Hematopoietic multipotent progenitor cell treated with erythropoietin and hydrocortisone succinate and interleukin-3 and kit ligand, for 17 days (in vitro differentiated cells): ENCODE data around the gene FOXL2NB.
"Not testable (repeated sequence)": the region's sequence is repeated elsewhere in the genome, so short reads cannot be mapped to it uniquely, and the experiment has no call there.

Experiments
- DNase-seq: peaks from one replicate; pipeline ENCODE4 v3.0.0-alpha.2; 2015; ENCODE audit warnings: low spot score

FOXL2NB gene

DNA sequence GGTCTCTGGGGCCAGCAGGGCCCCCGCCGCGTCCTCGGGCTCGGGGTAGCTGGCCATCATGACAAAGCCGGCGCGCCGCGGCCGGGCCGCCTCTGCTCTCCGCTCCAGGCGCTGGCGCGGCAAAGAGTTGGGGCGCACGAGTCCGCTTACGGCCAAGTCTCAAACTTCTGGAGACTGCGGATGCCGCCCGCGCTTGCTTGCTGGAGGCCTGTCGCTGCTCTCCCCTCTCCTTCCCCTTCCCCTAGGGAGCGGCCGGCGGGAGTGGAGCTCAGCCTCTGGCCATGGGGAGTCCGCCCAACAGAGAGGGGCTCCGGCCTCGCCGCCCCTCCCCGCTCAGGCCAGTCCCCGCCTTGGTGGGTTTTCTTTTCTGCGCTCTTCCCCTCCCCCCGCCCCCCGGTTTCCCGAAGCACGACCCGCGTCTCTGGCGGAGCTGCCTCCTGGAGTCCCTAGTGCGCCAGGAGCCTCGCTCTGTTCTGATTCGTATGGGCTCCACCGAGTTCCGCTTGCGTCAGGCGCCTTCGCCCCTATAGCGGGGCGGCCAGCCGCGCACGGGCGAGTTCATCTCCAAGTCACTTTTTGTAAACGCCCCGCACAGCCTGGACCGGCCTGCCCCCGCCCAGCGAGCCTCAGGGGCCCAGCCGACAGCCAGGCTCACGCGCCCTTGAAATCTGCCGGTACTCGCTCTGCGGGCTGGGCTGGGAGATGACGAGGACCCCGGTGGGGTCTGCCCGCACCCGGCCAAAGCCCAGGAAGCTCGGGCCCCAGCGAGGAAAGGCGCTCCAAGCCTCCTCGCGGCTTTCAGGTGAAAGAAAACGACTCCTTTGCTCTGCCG, at the start of gene FOXL2NB, which contains the start of gene FOXL2:
Gene FOXL2NB, plus strand, starts transcription at position 555 of the 832 bp plus-strand sequence. Its CDS starts 148 bp downstream, at position 703.
Gene FOXL2, minus strand, starts transcription at position 475 of the 832 bp plus-strand sequence. Its CDS starts 415 bp downstream, at position 60.
- DNase-seq = no peak

DNA sequence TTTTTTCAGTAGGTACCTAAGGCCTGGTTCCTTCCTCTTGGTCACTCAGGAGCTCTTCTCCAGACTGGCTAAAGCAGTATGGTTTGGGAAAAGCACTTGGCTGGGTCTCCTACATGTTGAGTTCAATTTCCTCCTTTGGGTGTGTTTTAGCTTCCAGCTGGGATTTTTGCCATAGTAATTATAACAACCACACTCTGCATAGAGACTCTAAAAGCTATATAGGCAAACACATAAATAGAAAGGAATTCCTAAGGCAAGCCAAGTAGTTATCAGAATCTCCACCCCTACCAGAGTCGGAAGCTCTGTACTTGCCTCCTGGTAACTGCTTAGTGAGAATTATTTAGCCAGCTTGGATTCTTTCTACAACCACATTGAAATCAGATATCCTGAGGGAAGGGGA, 48.7 kb upstream of the FOXL2NB start:
- no peak for DNase-seq

DNA sequence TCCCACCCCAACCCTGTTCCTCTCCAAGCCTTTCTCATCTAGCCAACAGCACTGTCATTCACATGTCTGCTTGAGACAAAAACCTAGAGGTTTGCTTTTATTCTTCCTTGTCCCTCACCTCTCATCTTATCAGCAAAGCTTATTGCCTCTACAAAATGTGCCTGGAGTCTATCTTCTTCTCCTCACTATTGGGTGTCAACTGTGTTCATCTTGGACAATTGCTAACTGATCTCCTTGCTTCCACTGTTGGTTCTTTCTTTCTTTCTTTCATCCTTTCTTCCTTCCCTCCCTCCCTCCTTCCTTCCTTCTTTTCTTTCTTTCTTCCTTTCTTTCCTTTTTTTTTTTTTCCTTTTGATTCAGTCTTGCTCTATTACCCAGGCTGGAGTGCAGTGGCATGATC, 48.3 kb upstream of the FOXL2NB start:
- no peak for DNase-seq

DNA sequence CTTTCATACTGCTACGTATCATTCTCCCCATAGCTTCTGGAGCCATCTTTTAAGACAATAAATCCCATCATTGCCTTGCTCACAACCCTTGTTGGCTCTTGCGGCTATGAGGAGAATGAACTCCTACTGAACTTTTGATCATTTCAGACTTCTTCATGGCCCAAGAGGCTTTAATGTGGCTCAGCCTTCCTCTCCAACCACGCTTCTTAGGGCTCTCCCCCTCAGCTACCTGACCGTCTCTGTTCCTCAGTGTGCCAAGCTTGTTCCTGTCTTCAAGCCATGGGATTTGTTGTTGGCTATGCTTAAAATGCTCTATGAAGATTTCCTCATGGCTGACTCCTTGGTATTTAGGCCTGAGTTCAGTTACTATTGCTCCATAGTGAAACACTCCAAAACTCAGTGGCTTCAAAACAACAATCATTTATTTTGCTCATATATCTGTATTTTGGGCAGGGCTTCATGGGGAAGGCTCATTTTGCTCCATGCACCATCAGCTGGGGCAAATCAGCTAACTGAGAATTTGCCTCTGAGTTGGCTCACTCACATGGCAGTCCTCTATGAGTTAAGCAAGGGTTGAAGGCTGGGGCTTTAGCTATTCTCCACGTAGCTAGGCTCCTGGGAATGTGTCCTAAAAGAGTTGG, 47.5 kb upstream of the FOXL2NB start:
- no peak for DNase-seq

DNA sequence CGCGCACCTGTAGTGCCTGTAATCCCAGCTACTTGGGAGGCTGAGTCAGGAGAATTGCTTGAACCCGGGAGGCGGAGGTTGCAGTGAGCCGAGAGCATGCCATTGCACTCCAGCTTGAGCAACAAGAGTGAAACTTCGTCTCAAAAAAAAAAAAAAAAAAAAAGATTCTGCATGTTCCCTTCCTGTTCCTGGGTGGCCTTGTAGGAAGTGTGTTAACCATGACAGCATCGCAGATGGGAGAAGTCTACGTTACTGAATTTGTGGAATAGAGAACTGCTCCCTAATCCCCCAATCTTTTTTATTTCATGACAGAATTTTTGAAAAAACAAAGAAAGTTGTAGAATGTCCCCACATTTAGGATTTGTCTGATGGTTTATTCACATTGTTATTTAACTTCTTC, 45.5 kb upstream of the FOXL2NB start:
- no peak for DNase-seq

DNA sequence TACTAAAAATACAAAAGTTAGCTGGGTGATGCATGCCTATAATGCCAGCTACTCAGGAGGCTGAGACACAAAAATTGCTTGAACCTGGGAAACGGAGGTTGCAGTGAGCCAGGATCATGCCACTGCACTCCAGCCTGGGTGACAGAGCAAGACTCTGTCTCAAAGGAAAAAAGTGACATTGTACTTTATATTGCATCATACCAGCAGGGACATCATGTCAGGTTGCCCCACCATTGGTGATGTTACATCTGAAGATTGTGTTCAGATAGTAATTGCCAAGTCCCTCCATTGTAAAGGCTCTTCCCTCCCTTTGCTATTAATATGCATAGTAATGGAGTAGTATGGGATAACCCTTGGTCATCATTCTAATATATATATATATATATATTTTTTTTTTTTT, 44.8 kb upstream of the FOXL2NB start:
- DNase-seq = no peak

DNA sequence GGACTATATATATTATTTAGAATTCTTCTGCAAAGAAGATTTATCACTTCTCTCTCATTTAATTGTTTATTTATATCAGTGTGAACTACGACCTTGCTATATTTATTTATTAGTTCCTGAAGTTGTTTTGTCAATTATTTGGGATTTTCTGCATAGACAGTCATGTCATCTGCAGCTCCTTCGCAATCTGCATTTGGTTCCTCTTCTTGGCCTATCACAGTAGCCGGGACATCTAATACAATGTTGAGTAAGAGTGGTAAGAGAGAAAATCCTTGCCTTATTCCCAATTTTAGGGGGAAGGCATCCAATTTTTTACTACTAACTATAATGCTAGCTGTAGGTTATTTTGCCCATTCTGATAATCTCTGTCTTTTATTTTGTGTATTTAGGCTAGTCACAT, 39.5 kb upstream of the FOXL2NB start:
- DNase-seq = no peak

DNA sequence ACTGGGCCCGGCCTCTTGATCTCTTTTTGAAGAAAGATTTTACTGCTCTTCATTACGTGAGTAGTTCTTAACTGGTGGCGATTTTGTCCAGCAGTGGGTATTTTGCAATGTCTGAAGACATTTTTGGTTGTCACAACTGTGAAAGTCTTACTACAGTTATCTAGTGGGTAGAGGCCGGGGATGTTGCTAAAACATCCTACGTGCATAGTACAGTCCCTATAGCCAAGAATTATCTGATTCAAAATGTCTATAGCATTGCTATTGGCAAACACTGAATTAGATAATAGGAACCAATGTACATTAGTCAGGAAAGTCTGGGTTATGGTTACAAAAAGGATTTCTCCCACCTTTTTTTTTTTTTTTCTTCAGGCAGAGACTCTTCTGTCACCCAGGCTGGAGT, 38.2 kb upstream of the FOXL2NB start:
- DNase-seq = no peak

DNA sequence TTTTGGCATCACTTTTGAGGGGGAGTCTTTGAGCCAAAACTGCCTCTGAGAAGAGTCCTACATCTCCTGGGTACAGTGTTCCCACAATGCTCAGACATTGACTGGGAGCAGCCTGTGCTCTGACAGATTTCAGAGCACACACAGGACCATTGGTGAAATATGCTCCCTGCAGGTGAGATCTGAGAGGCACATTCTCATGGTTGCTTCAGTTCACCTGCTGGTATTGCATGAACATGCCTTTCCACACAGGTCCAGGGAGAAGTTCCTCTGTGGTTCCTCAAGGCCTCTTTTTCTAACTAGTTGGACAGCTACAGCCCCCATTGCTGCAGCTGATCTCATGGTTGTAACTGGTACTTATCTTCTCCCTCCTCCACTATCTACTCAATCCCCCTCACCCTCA, 37.1 kb upstream of the FOXL2NB start:
- no peak for DNase-seq

DNA sequence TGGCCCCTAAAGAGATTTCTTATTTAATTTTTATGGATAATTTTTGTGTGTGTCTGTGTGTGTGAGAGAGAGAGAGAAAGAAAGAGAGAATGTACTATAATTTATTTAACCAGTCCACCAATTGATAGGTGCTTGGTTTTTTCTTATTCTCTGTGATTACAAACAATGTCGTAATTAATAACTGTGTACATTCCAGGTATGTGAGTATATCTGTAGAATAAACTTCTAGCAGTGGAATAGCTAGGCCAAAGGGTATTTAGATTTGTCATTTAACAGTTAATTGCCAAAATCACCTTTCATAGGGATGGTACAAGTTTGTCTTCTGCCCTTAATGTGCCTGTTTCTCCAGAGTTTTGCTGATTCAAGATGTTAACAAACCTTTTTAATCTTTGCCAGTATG, 35.4 kb upstream of the FOXL2NB start:
- no peak for DNase-seq

DNA sequence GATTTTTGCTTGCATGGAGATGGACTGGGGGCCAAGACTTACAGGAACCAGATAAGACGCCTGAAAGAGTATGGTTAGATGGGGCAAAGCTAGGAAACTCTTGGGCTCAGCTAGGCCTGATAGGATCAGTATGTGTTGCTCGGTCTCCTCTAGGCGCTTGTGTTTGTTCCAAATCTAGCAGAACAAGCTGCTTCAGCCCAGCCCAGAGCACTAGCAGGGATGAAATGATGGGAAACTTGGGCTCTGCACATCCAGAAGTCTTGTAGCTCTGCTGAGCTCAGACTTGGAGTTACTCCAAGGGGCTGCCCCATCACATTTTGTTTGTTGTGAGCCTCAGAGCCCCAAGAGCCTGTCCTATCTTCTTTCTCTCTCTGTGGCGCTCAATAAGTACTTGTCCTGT, 34.8 kb upstream of the FOXL2NB start:
- DNase-seq = no peak

DNA sequence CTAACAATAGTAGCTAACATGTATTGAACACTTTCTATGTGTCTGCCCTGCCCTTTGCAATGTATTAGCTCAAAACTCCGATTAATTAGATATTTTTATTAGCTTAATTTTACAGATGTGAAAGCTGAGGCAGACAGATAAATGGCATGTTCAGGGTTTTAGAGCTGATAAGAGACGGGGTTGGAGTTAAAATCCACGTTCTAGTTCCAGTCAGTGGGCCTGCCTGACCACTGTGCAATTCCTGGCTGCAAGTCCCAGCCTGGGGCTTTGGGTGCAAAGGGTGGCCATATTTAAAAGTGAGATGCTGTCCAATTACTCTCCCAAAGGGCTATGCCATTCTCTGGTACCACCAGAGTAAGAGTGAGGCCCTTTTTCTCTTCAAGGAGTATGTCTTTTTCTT, 33.3 kb upstream of the FOXL2NB start:
- DNase-seq = no peak

DNA sequence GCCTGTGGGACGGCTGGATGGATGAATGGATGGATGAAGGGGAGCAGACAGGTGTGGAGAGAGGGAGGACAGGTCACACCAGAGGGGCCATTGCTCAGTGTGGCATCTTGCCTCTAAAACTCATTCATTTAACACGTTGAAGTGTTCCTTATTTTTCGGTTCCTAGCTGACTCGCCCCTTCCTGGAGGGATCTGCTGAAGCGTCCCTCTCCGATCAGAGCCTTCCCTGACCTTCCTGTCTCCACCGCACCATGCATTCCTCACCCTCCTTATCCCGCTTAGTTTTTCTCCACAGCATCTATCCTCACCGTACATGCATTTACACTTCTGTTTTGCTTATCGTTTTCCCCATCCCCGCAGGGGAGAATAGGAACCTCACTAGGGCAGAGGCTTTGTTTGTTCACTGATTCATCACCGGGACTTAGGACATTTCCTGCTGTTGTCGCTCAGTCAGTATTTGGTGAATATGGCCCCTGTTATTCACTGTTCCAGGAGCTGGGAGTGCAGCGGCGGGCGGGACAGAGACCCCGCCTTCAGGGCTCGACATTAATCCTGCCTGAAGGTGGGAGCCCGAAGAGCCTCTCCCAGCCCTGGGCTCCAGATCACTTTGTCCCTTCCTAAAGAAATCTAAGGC, 32.0 kb upstream of the FOXL2NB start:
- DNase-seq = no peak

DNA sequence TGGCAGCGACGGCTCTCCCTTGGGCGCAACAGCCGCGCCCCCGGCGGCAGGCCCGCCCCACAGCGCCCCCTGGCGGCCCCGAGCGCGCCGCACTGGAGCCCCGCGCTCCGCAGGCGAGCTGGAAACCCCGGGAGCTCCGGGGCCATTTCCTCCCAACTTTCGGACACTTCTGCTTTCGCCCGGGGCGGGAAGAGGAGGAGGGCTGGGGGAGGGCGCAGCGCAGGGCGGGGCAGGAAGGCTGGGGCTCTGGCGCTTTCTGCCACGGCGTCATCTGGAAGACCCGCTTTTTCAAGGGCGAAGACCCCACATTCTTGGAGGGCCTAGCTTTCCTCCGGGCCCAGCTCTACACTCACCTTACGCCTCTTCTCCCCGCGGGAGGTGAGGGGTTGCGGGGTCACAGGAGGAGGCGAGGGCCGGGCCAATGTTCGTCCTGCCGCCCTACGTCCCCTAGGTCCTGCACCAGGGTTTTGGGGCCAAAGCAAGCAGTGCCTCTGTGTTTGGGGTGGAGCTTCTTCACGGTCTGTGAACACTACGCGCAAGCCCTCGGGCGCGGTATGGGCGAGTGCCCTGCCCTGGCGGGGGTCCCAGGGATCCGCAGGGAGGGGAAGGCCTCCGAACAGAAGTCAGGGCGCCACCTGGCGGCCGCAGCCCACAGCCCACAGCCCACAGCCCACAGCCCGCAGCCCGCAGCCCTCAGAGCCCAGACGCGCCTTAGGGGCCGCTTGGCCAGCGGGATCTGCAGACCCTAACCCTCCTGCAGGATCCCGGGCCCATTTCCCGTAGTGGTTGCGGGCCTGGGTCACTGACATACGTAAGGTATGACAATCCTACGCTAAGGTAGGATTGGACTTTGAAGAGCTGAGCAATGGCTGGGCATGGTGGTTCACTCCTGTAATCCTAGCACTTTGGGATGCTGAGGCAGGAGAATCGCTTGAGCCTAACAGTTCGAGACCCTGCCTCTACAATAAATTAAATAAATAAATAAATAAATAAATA, 31.2 kb upstream of the FOXL2NB start:
- peak; percentile 78 for DNase-seq

DNA sequence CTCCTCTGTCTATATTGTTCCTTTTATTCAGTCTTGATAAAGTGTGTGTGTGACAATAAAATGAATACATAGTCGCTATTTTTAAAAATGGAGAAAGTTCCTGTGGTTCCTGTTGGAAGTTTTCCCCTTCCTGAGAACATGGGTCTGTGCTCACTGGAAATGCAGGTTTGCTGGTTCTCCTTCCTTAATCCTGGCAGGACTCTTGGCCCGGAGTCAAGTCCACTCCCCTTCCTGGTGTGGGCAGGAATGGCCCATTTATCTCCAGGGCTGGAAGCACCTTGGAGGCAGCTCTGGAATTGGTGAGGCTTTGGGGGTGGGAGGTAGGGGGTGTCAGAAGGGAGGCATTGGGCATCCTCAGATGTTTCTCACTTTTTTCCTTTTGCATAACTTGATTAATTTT, 30.2 kb upstream of the FOXL2NB start:
- DNase-seq = no peak

DNA sequence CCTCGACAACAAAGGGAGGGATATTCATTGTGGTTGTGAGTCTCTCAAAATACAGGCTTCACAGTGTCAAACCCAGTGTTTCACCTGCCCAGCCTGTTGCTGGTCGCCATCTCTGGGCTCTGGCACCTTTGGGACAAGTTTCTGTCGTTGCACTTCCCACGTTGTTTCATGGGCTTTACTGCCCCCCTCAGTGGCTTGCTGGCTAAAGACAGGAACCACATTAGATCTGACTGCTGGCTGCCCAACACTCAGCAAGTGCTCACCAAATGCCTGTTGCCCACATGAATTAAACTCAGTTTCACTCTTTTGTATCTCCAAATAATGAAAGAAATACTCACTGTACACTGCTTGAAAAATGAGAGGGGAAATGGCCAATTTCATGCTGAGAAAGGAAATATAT, 27.7 kb upstream of the FOXL2NB start:
- no peak for DNase-seq

DNA sequence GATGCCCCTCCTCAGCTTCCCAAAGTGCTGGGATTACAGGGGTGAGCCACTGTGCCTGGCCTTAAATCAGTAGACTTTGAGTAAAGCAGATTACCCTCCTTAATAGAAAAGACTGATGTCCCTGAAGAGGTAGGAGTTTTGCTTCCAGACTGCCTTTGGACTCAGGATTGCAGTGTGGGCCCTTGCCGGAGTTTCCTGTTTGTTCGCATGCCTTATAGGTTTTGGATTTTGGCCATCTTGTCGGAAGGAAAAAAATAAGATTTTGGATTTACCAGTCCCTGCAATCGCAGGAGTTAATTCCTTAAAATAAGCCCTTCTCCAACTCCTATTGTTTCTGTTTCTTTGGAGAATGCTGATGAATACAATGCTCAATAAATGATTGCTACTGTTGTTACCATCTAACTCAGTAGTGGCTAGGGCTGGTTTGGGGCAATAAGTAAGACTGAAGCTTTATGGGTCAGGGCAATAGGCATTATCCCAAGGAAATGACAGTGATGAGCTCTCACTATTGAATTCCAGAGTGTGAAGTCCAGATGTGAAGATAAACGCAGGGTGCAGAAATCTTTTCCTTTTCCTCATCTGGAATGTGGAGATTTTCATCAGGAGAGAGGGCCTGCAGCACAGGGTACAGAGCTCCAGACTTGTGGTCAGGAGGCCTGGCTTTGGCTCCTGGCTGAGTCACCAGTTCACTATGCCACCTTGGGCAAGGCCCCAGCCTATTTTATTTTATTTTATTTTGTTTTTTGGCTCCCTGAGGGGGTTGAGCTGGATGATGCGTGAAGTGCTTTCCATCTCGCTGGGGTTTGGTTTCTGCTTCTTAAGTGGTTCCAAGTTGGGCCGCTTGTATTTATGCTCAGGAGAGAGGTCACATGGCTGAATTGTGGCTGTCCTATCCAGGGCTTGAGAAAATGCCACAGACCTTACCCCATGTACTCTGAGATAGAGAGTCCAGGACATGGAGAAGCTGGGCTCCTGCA, 25.4 kb upstream of the FOXL2NB start:
- no peak for DNase-seq

DNA sequence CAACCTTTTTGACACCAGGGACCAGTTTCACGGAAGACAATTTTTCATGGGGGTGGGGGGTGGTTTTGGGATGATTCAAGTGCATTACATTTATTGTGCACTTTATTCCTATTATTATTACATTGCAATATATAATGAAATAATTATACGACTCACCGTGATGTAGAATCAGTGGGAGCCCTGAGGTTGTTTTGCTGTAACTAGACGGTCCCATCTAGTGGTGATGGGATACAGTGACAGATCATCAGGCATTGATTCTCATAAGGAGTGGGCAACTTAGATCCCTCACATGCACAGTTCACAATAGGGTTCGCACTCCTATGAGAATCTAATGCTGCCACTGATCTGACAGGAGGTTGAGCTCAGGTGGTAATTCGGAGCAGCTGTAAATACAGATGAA, 24.6 kb upstream of the FOXL2NB start:
- not testable (repeated sequence) for DNase-seq

DNA sequence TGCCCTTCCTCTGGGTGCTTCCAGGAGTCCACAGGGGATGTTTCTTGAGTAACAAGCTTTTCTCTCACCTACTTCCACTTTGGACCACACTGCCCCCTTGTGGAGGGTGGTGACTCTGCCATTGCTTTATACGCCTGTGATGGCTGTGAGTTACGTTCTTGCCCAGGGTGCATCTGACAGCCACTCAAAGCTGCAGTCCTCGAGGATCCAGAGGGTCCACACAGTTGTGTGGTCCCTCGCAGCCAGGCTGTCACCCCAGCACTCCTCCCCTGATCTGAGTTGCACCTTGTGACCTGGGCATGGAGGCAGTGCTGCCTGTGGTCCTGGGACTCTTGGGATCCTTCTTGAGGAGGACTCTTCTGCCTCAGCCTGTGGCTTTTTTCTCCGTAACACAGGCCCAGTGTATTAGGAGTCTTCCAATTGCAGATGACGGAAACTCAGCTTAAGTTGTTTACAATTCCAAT, 23.5 kb upstream of the FOXL2NB start:
- DNase-seq = peak; percentile 82

DNA sequence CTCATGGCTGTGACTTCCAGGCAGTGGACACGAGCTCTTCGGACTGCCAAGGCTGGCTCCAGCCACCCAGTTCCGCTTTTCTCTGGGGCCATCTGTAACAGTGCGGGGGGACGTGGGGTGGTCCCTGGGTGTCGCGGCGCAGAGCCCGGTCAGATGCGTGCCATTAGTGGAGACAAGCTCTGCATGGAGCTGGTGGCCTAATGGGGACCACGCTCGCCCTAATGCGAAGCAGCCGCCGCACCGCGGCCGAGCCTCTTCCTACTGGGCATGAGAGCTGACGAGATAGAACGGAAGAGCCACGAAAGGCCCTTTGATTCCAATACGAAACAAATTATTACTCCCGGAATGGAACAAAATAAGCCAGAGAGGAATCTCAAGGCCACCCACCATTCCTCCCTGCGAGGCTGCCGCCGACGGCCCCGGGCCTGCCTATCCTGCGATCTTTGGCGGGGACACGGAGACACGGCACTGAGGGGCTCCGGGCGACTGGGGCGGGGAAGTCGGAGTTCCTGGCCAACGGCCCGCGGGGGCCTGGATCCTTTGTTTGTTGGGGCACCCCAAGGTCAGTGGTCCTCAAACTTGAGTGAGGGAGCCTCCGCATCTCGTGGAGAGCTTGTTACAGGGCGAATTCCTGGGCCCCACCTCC, 18.2 kb upstream of the FOXL2NB start:
- no peak for DNase-seq
